Mesenchymal stem cell (in vitro differentiated cells and primary cell): ENCODE results near the gene ILF3.

Experiments
- DNase-seq: peaks from one replicate; pipeline ENCODE4 v3.0.0-alpha.2; 2013
- H2AFZ ChIP-seq: one replicate; pipeline ENCODE4 v1.6.1; 2013; ENCODE audit warnings: low read depth, mild to moderate bottlenecking, control low read depth, inconsistent platforms, low read length, moderate library complexity
- H2AK5ac ChIP-seq: 2 replicates; pipeline ENCODE4 v1.6.1; 2013; ENCODE audit warnings: low read length, moderate library complexity, mild to moderate bottlenecking, inconsistent platforms; ENCODE audit not compliant: severe bottlenecking
- H2BK120ac ChIP-seq: one replicate; pipeline ENCODE4 v1.6.1; 2013; ENCODE audit warnings: low read depth, mild to moderate bottlenecking, inconsistent platforms, low read length, moderate library complexity
- H2BK12ac ChIP-seq, 2 experiments: one replicate each; pipeline ENCODE4 v1.6.1; 2013; ENCODE audit warnings: inconsistent platforms in 2 of 2, low read length in 2 of 2, mild to moderate bottlenecking in 2 of 2, moderate library complexity in 2 of 2, control low read depth in 1 of 2
- H2BK15ac ChIP-seq: one replicate; pipeline ENCODE4 v1.6.1; 2013; ENCODE audit warnings: mild to moderate bottlenecking, low read depth, inconsistent platforms; ENCODE audit not compliant: poor library complexity, severe bottlenecking
- H2BK5ac ChIP-seq: 2 replicates; pipeline ENCODE4 v1.6.1; 2013; ENCODE audit warnings: low read depth, mild to moderate bottlenecking, low read length, control low read depth, inconsistent platforms; ENCODE audit not compliant: poor library complexity, severe bottlenecking
- H3K14ac ChIP-seq, 2 experiments: one replicate each; pipeline ENCODE4 v1.6.1; 2013; ENCODE audit warnings: inconsistent platforms in 2 of 2, low read length in 2 of 2, control low read depth in 1 of 2, mild to moderate bottlenecking in 1 of 2, moderate library complexity in 1 of 2
- H3K18ac ChIP-seq, 2 experiments: one replicate each; pipeline ENCODE4 v1.6.1; 2013; ENCODE audit warnings: inconsistent platforms in 2 of 2, low read length in 2 of 2, control low read depth in 1 of 2, low read depth in 1 of 2, mild to moderate bottlenecking in 1 of 2
- H3K23ac ChIP-seq, 2 experiments: one replicate each; pipeline ENCODE4 v1.6.1; 2013; ENCODE audit warnings: inconsistent platforms in 2 of 2, low read length in 2 of 2, mild to moderate bottlenecking in 2 of 2, moderate library complexity in 2 of 2, control low read depth in 1 of 2
- H3K27ac ChIP-seq: 2 replicates; pipeline ENCODE4 v1.5.1; 2013; ENCODE audit warnings: mild to moderate bottlenecking, moderate library complexity, low read length, control low read depth, inconsistent platforms; ENCODE audit not compliant: poor library complexity, severe bottlenecking
- H3K27me3 ChIP-seq, 2 experiments: 2 replicates each; pipeline versions ENCODE4 v1.6.1 to v1.7.0; 2013; ENCODE audit warnings: low read length in 2 of 2, mild to moderate bottlenecking in 2 of 2, moderate library complexity in 2 of 2, control low read depth in 1 of 2, inconsistent platforms in 1 of 2; ENCODE audit not compliant: control insufficient read depth in 1 of 2, insufficient read depth in 1 of 2
- H3K36me3 ChIP-seq, 2 experiments: 2 replicates each; pipeline versions ENCODE4 v1.6.1 to v1.7.0; 2013; ENCODE audit warnings: low read length in 2 of 2, control low read depth in 1 of 2, inconsistent platforms in 1 of 2, low read depth in 1 of 2, mild to moderate bottlenecking in 1 of 2; ENCODE audit not compliant: insufficient read depth in 2 of 2, control insufficient read depth in 1 of 2
- H3K4ac ChIP-seq, 2 experiments: one replicate each; pipeline ENCODE4 v1.6.1; 2013; ENCODE audit warnings: inconsistent platforms in 2 of 2, low read length in 2 of 2, mild to moderate bottlenecking in 2 of 2, moderate library complexity in 2 of 2, control low read depth in 1 of 2, low read depth in 1 of 2
- H3K4me1 ChIP-seq: 2 replicates; pipeline ENCODE4 v1.6.1; 2013; ENCODE audit warnings: low read depth, low read length, control low read depth; ENCODE audit not compliant: control insufficient read depth, insufficient read depth
- H3K4me2 ChIP-seq: 2 replicates; pipeline ENCODE4 v1.6.1; 2013; ENCODE audit warnings: low read length, mild to moderate bottlenecking, inconsistent platforms; ENCODE audit not compliant: poor library complexity, severe bottlenecking
- H3K4me3 ChIP-seq, 2 experiments: 2 replicates each; pipeline versions ENCODE4 v1.5.1 to v1.7.0; 2013; ENCODE audit warnings: low read length in 2 of 2, mild to moderate bottlenecking in 2 of 2, control low read depth in 1 of 2, low read depth in 1 of 2; ENCODE audit not compliant: insufficient read depth in 1 of 2
- H3K79me1 ChIP-seq: replicated peaks from 2 replicates; pipeline ENCODE4 v1.6.1; 2013; ENCODE audit warnings: mild to moderate bottlenecking, control low read depth, low read length, inconsistent platforms; ENCODE audit not compliant: poor library complexity, severe bottlenecking
- H3K9ac ChIP-seq: 2 replicates; pipeline ENCODE4 v1.7.0; 2013; ENCODE audit warnings: mild to moderate bottlenecking, low read length, moderate library complexity
- H3K9me3 ChIP-seq: 2 replicates; pipeline ENCODE4 v1.7.0; 2013; ENCODE audit warnings: mild to moderate bottlenecking, low read length; ENCODE audit not compliant: control insufficient read depth
- H4K8ac ChIP-seq: one replicate; pipeline ENCODE4 v1.6.1; 2013; ENCODE audit warnings: inconsistent platforms, mild to moderate bottlenecking, low read length, moderate library complexity
- H4K91ac ChIP-seq: one replicate; pipeline ENCODE4 v1.6.1; 2013; ENCODE audit warnings: mild to moderate bottlenecking, low read length, inconsistent platforms
- WGBS: methylation state at CpG from one replicate; pipeline ENCODE4 v1.1.7; 2013; ENCODE audit warnings: mixed read lengths; 5-methylcytosine and 5-hydroxymethylcytosine counted together

ILF3 gene

GRCh38 chr19:10615429-10616023 is 38.6 kb upstream of the ILF3 start:
- H2BK5ac ChIP-seq = no peak overlapping the region

DNA sequence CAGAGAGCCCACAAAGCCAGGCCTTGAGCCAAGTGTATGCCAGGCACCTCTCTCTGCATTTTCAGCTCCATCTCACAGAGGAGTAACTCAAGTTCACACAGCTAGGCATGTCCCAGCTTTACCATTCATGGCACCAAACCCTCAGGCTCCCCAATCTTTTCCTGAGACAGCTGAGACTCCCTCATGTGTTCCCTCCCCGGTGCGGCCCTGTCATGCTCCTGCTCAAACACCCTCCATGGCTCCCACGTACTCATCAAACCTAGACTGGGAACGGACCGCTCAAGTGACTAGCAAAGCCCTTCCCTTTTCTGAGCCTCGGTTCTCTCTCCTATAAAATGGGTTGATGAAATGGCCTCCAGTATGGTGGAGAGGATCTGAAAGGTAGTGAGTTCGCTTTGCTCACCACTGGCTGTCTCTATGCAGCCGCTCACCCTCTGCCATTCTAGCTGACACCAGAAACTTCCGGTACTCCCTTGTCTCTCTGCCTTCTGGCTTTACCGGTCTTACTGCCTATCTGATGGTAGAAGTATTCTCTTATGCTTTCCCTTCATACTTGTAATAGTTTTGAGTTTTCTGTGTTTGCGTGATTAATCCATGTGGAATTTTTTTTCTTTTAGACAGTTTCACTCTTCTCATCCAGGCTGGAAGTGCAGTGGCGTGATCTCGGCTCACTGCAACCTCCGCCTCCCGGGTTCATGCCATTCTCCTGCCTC is 36.6 kb upstream of the ILF3 start:
- Histone ChIP-seq H2BK5ac (peak overlapping the region; percentile 39), H2BK15ac (no peak overlapping the region), H4K8ac (peak overlapping the region; percentile 96), H3K4me3 (no peak overlapping the region), H3K36me3 (peaks cover 0 to 17% of the 10 kb centered on the region in 2 experiments), H3K9ac (peak overlapping the region; percentile 54), H4K91ac (peak overlapping the region; percentile 91), H3K9me3 (no peaks in the 10 kb centered on the region), H2BK120ac (peak overlapping the region; percentile 64), H3K27ac (peak overlapping the region; percentile 88), H2BK12ac (peak overlapping the region in 1 of 2 experiments; percentile 88), H3K4me2 (no peak overlapping the region), H3K14ac (no peak overlapping the region), H3K18ac (peak overlapping the region; percentile 3 to 51), H2AFZ (no peak overlapping the region), H3K4me1 (peaks cover 15% of the 10 kb centered on the region), H3K4ac (peak overlapping the region in 1 of 2 experiments; percentile 17), H2AK5ac (peak overlapping the region; percentile 97), H3K27me3 (no peaks in the 10 kb centered on the region), H3K79me1 (peaks cover 27% of the 10 kb centered on the region), H3K23ac (no peak overlapping the region)
- DNase-seq = peak; percentile 90
- WGBS = 75% methylated on average over 12 of the region's 15 CpGs

More at GRCh38 chr19:10615429-10616023, 38.6 kb upstream of the ILF3 start:
- H2BK12ac ChIP-seq = no peak overlapping the region
- no peak overlapping the region for H2BK15ac ChIP-seq
- H2BK120ac ChIP-seq = no peak overlapping the region
- H3K18ac ChIP-seq = no peak overlapping the region
- no peak overlapping the region for H3K4me3 ChIP-seq
- no peak overlapping the region for H3K4ac ChIP-seq
- no peak overlapping the region for H3K9ac ChIP-seq
- no peaks in the 10 kb centered on the region for H3K9me3 ChIP-seq
- no peak overlapping the region for H3K27ac ChIP-seq
- no peak overlapping the region for H4K8ac ChIP-seq
- H3K79me1 ChIP-seq = peaks cover 24% of the 10 kb centered on the region
- H3K4me2 ChIP-seq = no peak overlapping the region
- peaks cover 15% of the 10 kb centered on the region for H3K4me1 ChIP-seq
- no peak overlapping the region for H2AFZ ChIP-seq
- peaks cover 0 to 12% of the 10 kb centered on the region in 2 experiments for H3K36me3 ChIP-seq
- H3K23ac ChIP-seq = no peak overlapping the region
- H4K91ac ChIP-seq = no peak overlapping the region
- DNase-seq = no peak
- WGBS = 96% methylated on average over 14 of the region's 14 CpGs
- no peak overlapping the region for H2AK5ac ChIP-seq
- no peak overlapping the region for H3K14ac ChIP-seq
- H3K27me3 ChIP-seq = no peaks in the 10 kb centered on the region

GRCh38 chr19:10618846-10619245 is 35.3 kb upstream of the ILF3 start:
- Histone ChIP-seq H3K4me1 (peaks cover 13% of the 10 kb centered on the region), H2BK12ac (no peak overlapping the region), H2BK120ac (no peak overlapping the region), H2BK15ac (no peak overlapping the region), H3K36me3 (peaks cover 0 to 16% of the 10 kb centered on the region in 2 experiments), H3K9ac (no peak overlapping the region), H3K27me3 (no peaks in the 10 kb centered on the region), H2BK5ac (no peak overlapping the region), H3K4ac (no peak overlapping the region), H3K9me3 (no peaks in the 10 kb centered on the region), H2AFZ (no peak overlapping the region), H3K18ac (no peak overlapping the region), H3K4me2 (no peak overlapping the region), H3K4me3 (no peak overlapping the region), H2AK5ac (peak overlapping the region; percentile 64), H3K27ac (peak overlapping the region; percentile 24), H3K14ac (no peak overlapping the region), H4K8ac (no peak overlapping the region), H3K79me1 (peaks cover 23% of the 10 kb centered on the region), H3K23ac (no peak overlapping the region), H4K91ac (no peak overlapping the region)
- WGBS = over 99% methylated on average over 5 of the region's 8 CpGs
- no peak for DNase-seq

DNA sequence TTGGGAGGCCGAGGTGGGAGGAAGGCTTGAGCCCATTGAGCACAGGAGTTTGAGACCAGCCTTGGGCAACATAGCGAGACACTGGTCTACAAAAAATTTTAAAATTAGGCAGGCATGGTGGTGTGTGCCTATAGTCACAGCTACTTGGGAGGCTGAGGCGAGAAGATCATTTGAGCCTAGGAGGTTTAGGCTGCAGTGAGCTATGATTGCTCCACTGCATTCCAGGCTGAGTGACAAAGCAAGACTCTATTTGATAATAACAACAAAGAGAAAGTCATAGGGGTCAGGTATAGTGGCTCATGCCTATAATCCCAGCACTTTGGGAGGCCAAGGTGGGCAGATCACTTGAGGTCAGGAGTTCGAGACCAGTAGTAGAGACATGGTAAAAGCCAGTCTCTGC is 33.4 kb upstream of the ILF3 start:
- H2AFZ ChIP-seq = no peak overlapping the region
- WGBS = 98% methylated on average over 4 of the region's 4 CpGs
- H2BK15ac ChIP-seq = no peak overlapping the region
- peaks cover 24% of the 10 kb centered on the region for H3K4me1 ChIP-seq
- H2AK5ac ChIP-seq = no peak overlapping the region
- H2BK5ac ChIP-seq = no peak overlapping the region
- H4K91ac ChIP-seq = no peak overlapping the region
- H3K18ac ChIP-seq = peak overlapping the region in 1 of 2 experiments; percentile 19
- no peak for DNase-seq
- H3K9me3 ChIP-seq = no peaks in the 10 kb centered on the region
- H3K36me3 ChIP-seq = peaks cover 0 to 16% of the 10 kb centered on the region in 2 experiments
- H3K27me3 ChIP-seq = no peaks in the 10 kb centered on the region
- no peak overlapping the region for H3K14ac ChIP-seq
- H4K8ac ChIP-seq = no peak overlapping the region
- no peak overlapping the region for H3K23ac ChIP-seq
- H3K27ac ChIP-seq = no peak overlapping the region
- H3K79me1 ChIP-seq = peaks cover 31% of the 10 kb centered on the region
- H3K9ac ChIP-seq = no peak overlapping the region
- H3K4me2 ChIP-seq = no peak overlapping the region
- H3K4me3 ChIP-seq = no peak overlapping the region
- no peak overlapping the region for H3K4ac ChIP-seq
- H2BK120ac ChIP-seq = no peak overlapping the region
- no peak overlapping the region for H2BK12ac ChIP-seq
